B cell (primary cell): ENCODE results near the gene THOC5. TPM values are rescaled to one million over a fixed set of nuclear protein-coding genes. Genes with fewer than 3 reads are reported as not detected.

Experiments
- ATAC-seq: fragments of 200-7000 bp; cut with Tn5 transposase; one replicate; pipeline ENCODE4 v1.10.0; 2021; ENCODE audit warnings: low read depth, mild to moderate bottlenecking, moderate number of reproducible peaks, moderate library complexity
- CTCF ChIA-PET: fragments of 350-600 bp; sonication (Branson Sonifier 250); formaldehyde crosslinking; loops from one replicate; lab custom pipeline; 2021; ENCODE audit warnings: antibody characterized with exemption, inconsistent platforms; lab: Charles Lee
- POLR2A ChIA-PET: fragments of 350-600 bp; sonication (Branson Sonifier 250); formaldehyde crosslinking; loops from one replicate; lab custom pipeline; 2021; ENCODE audit warnings: antibody characterized with exemption; lab: Charles Lee
- DNase-seq: peaks from one replicate; pipeline ENCODE4 v3.0.0; 2013
- H2AFZ ChIP-seq: 2 replicates; pipeline ENCODE4 v1.6.1; 2012; ENCODE audit warnings: mild to moderate bottlenecking, low read depth, low read length; ENCODE audit not compliant: insufficient read depth, poor library complexity, severe bottlenecking
- H3K27ac ChIP-seq, 2 donors: 1 replicate in 1 of 2; 2 replicates in 1 of 2; pipeline ENCODE4 v1.5.1; 2012 to 2013; ENCODE audit warnings: low read length in 2 of 2, mild to moderate bottlenecking in 2 of 2, moderate library complexity in 1 of 2
- H3K27me3 ChIP-seq, 4 experiments: fragments of 200-600 bp in 1 of 4; sonication (generic) in 1 of 4; replicated peaks in 1 of 4; 1 replicate in 2 of 4; 2 replicates in 2 of 4; pipeline versions ENCODE4 v1.6.1 to v1.7.0; 2013 to 2016; ENCODE audit warnings: low read length in 3 of 4, mild to moderate bottlenecking in 2 of 4, mixed read lengths in 1 of 4, moderate library complexity in 1 of 4; ENCODE audit not compliant: insufficient read depth in 4 of 4, control insufficient read depth in 3 of 4; ENCODE audit errors: control extremely low read depth in 1 of 4
- H3K36me3 ChIP-seq, 2 experiments: replicated peaks in 1 of 2; 1 replicate in 1 of 2; 2 replicates in 1 of 2; pipeline versions ENCODE4 v1.6.1 to v1.7.1; 2013; ENCODE audit warnings: low read length in 1 of 2; ENCODE audit not compliant: insufficient read depth in 2 of 2, control insufficient read depth in 1 of 2; ENCODE audit errors: control extremely low read depth in 1 of 2, extremely low read depth in 1 of 2
- H3K4me1 ChIP-seq, 2 donors: fragments of 200-600 bp in 1 of 2; sonication (generic) in 1 of 2; 1 replicate in 1 of 2; 2 replicates in 1 of 2; pipeline versions ENCODE4 v1.5.1 to v1.6.1; 2013 to 2017; ENCODE audit warnings: low read length in 2 of 2; ENCODE audit not compliant: control insufficient read depth in 2 of 2, insufficient read depth in 2 of 2
- H3K4me2 ChIP-seq: replicated peaks from 2 replicates; pipeline ENCODE3; 2012; ENCODE audit warnings: mild to moderate bottlenecking, low read depth, low read length; ENCODE audit not compliant: poor library complexity, severe bottlenecking
- H3K4me3 ChIP-seq, 5 experiments: fragments of 200-600 bp in 1 of 5; sonication (generic) in 1 of 5; 1 replicate in 3 of 5; 2 replicates in 2 of 5; pipeline versions ENCODE4 v1.5.1 to v1.7.0; 2011 to 2016; ENCODE audit warnings: low read length in 4 of 5, mild to moderate bottlenecking in 4 of 5, low read depth in 2 of 5, control low read depth in 1 of 5, moderate library complexity in 1 of 5; ENCODE audit not compliant: insufficient read depth in 1 of 5; ENCODE audit errors: control extremely low read depth in 1 of 5, extremely low read depth in 1 of 5
- H3K79me2 ChIP-seq: fragments of 200-600 bp; sonication (generic); one replicate; pipeline ENCODE4 v1.6.0; 2016; ENCODE audit warnings: low read length; ENCODE audit not compliant: control insufficient read depth, insufficient read depth
- H3K9ac ChIP-seq: fragments of 200-600 bp; sonication (generic); 2 replicates; pipeline ENCODE4 v1.6.1; 2017; ENCODE audit warnings: mild to moderate bottlenecking, low read length, moderate library complexity
- H3K9me3 ChIP-seq, 3 donors: one replicate each; pipeline versions ENCODE4 v1.6.1 to v1.7.1; 2013; ENCODE audit warnings: low read length in 2 of 3; ENCODE audit not compliant: control insufficient read depth in 2 of 3, insufficient read depth in 1 of 3; ENCODE audit errors: control extremely low read depth in 1 of 3
- H4K20me1 ChIP-seq: 2 replicates; pipeline ENCODE4 v1.6.0; 2012; ENCODE audit warnings: mild to moderate bottlenecking, low read length; ENCODE audit not compliant: insufficient read depth, control insufficient read depth, poor library complexity, severe bottlenecking
- H3K27ac Mint-ChIP-seq: one replicate; pipeline ENCODE4 v1.8.0; 2021; ENCODE audit warnings: mixed read lengths
- H3K27me3 Mint-ChIP-seq: one replicate; pipeline ENCODE4 v1.8.0; 2021; ENCODE audit warnings: mixed read lengths
- H3K4me1 Mint-ChIP-seq: one replicate; pipeline ENCODE4 v1.8.0; 2021; ENCODE audit warnings: mixed read lengths
- H3K4me3 Mint-ChIP-seq: one replicate; pipeline ENCODE4 v1.8.0; 2021; ENCODE audit warnings: mixed read lengths
- H3K9me3 Mint-ChIP-seq: one replicate; pipeline ENCODE4 v1.8.0; 2022; ENCODE audit warnings: mixed read lengths; ENCODE audit not compliant: insufficient read depth
- EZH2 ChIP-seq: IDR thresholded peaks from 2 replicates; pipeline ENCODE4 v1.6.1; 2012; ENCODE audit warnings: borderline replicate concordance, low read depth, mild to moderate bottlenecking, moderate library complexity, low read length; ENCODE audit not compliant: insufficient read depth, poor library complexity, severe bottlenecking
- WGBS: methylation state at CpG from one replicate; pipeline ENCODE4 v1.1.5; 2013; ENCODE audit warnings: missing lambda C conversion rate; ENCODE audit not compliant: insufficient coverage; 5-methylcytosine and 5-hydroxymethylcytosine counted together
- intact Hi-C: fragments of 100-400 bp; cut with micrococcal nuclease; formaldehyde crosslinking; loops from one replicate; pipeline ENCODE4 v1.10.0; 2022
- polyA plus RNA-seq: library from polyadenylated mRNA; depleted of rRNA; stranded (reverse); fragments of >200 nt; gene quantifications from 2 replicates; pipeline ENCODE4 v1.2.3, GENCODE V29; 2012
- total RNA-seq, 2 donors: library from RNA; stranded (reverse); fragments of 120-200 nt in 1 of 2; gene quantifications; 1 replicate in 1 of 2; 2 replicates in 1 of 2; pipeline versions ENCODE4 v1.2.3 to v1.2.4, GENCODE V29; 2013 to 2022
- TF ChIP-seq, protein P1 (sequence below): fragments of 200-600 bp; IDR thresholded peaks from one replicate; pipeline ENCODE4 v1.8.0; 2022; ENCODE audit warnings: antibody characterized with exemption, mild to moderate bottlenecking

Gene THOC5
- total and polyA plus RNA-seq, 2 donors (not counting 1 experiment from before 2014, with no cell fraction given) = 26.5 to 59.1 TPM

- no peaks in the 10 kb centered on the region for H3K27me3 ChIP-seq
- no peak overlapping the region for H3K9ac ChIP-seq
- H3K9me3 ChIP-seq = no peaks in the 10 kb centered on the region
- ATAC-seq (no peak), DNase-seq (no peak)
- intact Hi-C loops = no loop called here
- Mint-ChIP-seq H3K27ac (no peak overlapping the region), H3K4me3 (no peak overlapping the region), H3K4me1 (no peaks in the 10 kb centered on the region), H3K9me3 (no peaks in the 10 kb centered on the region), H3K27me3 (no peaks in the 10 kb centered on the region)
- H3K4me2 ChIP-seq = no peak overlapping the region
- no peak for TF ChIP-seq EZH2
- TF ChIP-seq, protein P1, sequence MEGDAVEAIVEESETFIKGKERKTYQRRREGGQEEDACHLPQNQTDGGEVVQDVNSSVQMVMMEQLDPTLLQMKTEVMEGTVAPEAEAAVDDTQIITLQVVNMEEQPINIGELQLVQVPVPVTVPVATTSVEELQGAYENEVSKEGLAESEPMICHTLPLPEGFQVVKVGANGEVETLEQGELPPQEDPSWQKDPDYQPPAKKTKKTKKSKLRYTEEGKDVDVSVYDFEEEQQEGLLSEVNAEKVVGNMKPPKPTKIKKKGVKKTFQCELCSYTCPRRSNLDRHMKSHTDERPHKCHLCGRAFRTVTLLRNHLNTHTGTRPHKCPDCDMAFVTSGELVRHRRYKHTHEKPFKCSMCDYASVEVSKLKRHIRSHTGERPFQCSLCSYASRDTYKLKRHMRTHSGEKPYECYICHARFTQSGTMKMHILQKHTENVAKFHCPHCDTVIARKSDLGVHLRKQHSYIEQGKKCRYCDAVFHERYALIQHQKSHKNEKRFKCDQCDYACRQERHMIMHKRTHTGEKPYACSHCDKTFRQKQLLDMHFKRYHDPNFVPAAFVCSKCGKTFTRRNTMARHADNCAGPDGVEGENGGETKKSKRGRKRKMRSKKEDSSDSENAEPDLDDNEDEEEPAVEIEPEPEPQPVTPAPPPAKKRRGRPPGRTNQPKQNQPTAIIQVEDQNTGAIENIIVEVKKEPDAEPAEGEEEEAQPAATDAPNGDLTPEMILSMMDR = no peak
- H3K36me3 ChIP-seq = peaks cover 2 to 48% of the 10 kb centered on the region in 2 experiments
- ChIA-PET POLR2A (no interaction called here), CTCF (no interaction called here)
- H3K79me2 ChIP-seq = no peaks in the 10 kb centered on the region
- no peak overlapping the region for H3K4me3 ChIP-seq
- H2AFZ ChIP-seq = no peak overlapping the region
- H3K4me1 ChIP-seq = no peaks in the 10 kb centered on the region
- no peak overlapping the region for H3K27ac ChIP-seq
- no peaks in the 10 kb centered on the region for H4K20me1 ChIP-seq
- 90% methylated on average over 3 of the region's 6 CpGs for WGBS
These were observed 10.3 kb upstream of the THOC5 start for GRCh38 chr22:29563652-29564460.

- Mint-ChIP-seq H3K4me1 (peaks cover 4% of the 10 kb centered on the region), H3K9me3 (no peaks in the 10 kb centered on the region), H3K27ac (peak overlapping the region; percentile 44), H3K4me3 (no peak overlapping the region), H3K27me3 (no peaks in the 10 kb centered on the region)
- no peak overlapping the region for H3K27ac ChIP-seq
- no peak for DNase-seq
- intact Hi-C loops = no loop called here
- TF ChIP-seq EZH2 = no peak
- TF ChIP-seq, protein P1 = no peak
- H3K27me3 ChIP-seq = no peaks in the 10 kb centered on the region
- no peaks in the 10 kb centered on the region for H3K79me2 ChIP-seq
- no peaks in the 10 kb centered on the region for H4K20me1 ChIP-seq
- no peak for ATAC-seq
- WGBS = 92% methylated on average over 2 of the region's 2 CpGs
- no peak overlapping the region for H3K9ac ChIP-seq
- ChIA-PET POLR2A (no interaction called here), CTCF (interaction anchor here (0.6 kb wide), 1 partner anchor 69 kb away, joined by 4 read pairs; no protein-coding TSS in a partner anchor)
- H3K4me2 ChIP-seq = no peak overlapping the region
- H2AFZ ChIP-seq = no peak overlapping the region
- no peaks in the 10 kb centered on the region for H3K4me1 ChIP-seq
- H3K36me3 ChIP-seq = peaks cover 0 to 54% of the 10 kb centered on the region in 2 experiments
- H3K4me3 ChIP-seq = no peak overlapping the region
- no peaks in the 10 kb centered on the region for H3K9me3 ChIP-seq
These were observed 6.3 kb upstream of the THOC5 start for GRCh38 chr22:29559853-29560252.
